ENCODE measurements around the gene PPP1R14D.

GRCh38 chr15:40829115-40829514, 607 bp upstream of the PPP1R14D start:
- TF ChIP-seq FOXM1 (IDR thresholded peaks at IDR 0.05; ENCODE audit: borderline replicate concordance, low read depth) (no peak), TAF1 (IDR thresholded peaks at IDR 0.05; ENCODE audit: low read depth) (no peak), NFIC (IDR thresholded peaks at IDR 0.05) (no peak)
- TF ChIP-seq, protein P1, sequence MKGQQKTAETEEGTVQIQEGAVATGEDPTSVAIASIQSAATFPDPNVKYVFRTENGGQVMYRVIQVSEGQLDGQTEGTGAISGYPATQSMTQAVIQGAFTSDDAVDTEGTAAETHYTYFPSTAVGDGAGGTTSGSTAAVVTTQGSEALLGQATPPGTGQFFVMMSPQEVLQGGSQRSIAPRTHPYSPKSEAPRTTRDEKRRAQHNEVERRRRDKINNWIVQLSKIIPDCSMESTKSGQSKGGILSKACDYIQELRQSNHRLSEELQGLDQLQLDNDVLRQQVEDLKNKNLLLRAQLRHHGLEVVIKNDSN (IDR thresholded peaks at IDR 0.05) = no peak

Data from Ishikawa (cell line).